Hematopoietic multipotent progenitor cell treated with erythropoietin and hydrocortisone succinate and interleukin-3 and kit ligand, for 17 days (in vitro differentiated cells): ENCODE data around the gene RPL11.
A peak's percentile ranks its signal among the peaks of the same experiment; 100 is the strongest.
"Not testable (repeated sequence)": the region's sequence is repeated elsewhere in the genome, so short reads cannot be mapped to it uniquely, and the experiment has no call there.

Experiments used
- DNase-seq: peaks from one replicate; pipeline ENCODE4 v3.0.0-alpha.2; 2015; ENCODE audit warnings: low spot score

RPL11 gene

DNA sequence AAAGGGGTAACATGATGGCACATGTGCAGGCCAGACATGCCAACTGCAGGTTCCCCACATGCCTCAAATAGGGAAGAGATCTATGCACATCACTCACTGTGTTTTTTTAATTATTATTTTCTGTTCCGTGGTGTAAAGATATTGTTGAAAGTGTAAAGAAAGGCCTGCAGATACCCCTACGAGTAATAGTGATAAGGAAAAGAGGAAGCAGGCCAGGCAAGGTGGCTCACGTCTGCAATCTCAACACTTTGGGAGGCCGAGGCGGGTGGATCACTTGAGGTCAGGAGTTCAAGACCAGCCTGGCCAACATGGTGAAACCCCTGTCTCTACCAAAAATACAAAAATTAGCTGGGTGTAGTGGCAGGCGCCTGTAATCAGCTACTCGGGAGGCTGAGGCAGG is 6.4 kb upstream of the RPL11 start:
- DNase-seq = not testable (repeated sequence)

DNA sequence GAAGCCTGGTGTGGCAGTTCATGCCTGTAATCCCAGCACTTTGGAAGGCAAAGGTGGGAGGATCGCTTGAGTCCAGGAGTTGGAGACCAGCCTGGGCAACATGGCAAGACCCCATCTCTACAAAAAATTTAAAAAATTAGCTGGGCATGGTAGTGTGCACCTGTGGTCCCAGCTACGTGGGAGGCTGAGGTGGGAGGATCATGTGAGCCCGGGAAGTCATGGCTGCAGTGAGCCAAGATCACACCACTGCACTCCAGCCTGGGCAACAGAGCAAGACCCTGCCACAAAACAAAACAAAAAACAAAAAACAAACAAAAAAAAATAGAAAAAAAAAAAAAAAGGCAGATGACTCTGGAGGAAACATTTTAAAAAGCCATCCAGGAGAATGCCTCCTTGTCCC is 3.9 kb upstream of the RPL11 start:
- not testable (repeated sequence) for DNase-seq

DNA sequence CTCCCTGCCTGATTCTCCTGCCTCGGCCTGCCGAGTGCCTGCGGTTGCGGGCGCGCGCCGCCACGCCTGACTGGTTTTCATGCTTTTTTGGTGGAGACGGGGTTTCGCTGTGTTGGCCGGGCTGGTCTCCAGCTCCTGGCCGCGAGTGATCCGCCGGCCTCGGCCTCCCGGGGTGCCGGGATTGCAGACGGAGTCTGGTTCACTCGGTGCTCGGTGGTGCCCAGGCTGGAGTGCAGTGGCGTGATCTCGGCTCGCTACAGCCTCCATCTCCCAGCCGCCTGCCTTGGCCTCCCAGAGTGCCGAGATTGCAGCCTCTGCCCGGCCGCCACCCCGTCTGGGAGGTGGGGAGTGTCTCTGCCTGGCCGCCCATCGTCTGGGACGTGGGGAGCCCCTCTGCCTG is 3.3 kb upstream of the RPL11 start:
- not testable (repeated sequence) for DNase-seq

DNA sequence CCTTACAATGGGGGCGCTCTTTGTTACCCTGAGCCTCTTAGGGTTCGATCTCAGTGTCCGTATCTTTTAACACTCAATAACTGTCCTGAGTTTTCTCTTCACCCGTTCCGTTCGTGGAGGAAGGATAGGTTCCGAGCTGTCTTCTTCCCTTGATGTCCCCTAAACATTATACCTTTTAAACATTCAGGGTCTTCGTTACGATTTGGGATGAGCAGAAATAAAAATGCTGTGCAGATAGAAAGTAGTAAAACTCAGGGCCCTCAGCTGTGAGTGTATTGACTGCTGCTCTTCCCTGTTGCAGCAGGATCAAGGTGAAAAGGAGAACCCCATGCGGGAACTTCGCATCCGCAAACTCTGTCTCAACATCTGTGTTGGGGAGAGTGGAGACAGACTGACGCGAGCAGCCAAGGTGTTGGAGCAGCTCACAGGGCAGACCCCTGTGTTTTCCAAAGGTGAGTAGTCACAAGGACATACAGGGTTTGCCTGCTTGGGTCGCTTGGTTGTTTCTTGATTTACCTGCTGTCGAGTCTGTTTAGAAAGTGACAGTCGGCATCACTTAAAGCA is 784 bp downstream of the RPL11 start:
- DNase-seq = no peak

DNA sequence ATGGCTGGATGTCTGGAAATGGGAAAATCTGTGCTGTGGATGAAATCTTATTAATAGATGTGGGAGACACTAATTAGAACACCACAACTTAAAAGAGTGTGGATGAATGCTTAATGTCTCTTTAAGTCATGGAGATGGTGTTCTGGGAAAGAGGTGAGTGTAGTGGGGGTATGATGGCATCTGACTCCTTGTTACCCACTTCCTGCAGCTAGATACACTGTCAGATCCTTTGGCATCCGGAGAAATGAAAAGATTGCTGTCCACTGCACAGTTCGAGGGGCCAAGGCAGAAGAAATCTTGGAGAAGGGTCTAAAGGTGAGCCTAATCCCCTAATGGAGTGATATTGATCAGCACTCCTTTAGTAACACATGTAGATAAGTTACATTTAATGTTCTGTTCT is 2.0 kb downstream of the RPL11 start:
- no peak for DNase-seq

DNA sequence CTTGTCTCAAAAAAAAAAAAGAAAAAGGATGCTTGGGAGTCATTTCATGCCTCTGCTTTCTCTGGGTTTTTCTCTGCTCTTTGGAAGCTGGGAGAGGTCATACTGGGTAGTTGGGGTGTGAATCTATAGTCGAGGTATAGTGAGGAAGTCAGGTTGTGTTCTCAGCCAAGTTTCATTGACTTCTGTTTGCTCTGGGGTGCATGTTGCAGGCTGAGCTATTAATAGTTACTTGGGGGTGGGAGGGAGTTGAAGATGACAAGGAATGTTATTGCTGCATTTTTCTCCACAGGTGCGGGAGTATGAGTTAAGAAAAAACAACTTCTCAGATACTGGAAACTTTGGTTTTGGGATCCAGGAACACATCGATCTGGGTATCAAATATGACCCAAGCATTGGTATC is 2.8 kb downstream of the RPL11 start:
- DNase-seq = no peak

DNA sequence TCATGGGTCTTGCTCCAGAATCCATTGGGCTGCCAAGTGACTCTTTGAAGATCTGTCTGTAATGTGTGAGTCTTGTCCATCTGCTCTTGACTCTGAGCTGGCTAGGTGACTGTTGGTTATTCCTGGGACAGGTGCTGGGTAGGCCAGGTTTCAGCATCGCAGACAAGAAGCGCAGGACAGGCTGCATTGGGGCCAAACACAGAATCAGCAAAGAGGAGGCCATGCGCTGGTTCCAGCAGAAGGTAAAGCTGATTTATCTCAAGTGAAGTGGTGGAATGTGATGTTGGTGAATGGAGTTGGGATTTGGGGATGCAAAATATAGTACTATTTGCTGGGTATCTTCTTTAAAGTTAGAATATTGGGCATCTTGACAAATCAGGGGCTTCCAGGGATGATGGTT is 4.1 kb downstream of the RPL11 start:
- no peak for DNase-seq

DNA sequence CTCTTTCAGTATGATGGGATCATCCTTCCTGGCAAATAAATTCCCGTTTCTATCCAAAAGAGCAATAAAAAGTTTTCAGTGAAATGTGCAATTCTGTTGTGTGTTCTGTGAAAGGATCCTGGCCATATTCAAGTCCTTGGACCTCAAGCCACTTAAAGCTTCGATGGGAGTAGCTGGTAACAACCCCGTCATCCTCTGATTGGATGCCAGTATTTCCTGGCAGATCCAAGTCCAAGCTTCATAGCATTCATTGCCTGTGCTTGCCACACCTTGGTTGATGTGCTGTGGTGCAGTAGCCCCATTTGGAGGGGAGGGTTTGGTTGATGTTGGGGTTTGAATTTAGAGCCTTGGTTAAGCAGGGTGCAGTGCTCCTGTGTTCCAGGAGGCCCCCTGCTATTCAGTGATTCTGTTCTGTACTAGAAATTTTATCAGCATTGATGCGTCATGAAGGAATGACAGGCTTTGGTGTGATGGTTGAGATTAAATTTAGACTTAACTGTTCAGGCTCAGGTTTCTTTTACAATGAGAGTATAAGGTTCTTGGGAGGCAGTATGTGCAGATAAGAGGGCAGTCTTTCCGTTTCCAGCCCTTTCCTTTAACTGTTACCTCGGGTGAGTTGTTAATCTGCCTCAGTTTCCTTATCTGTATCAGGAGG is 4.9 kb downstream of the RPL11 start:
- DNase-seq = no peak

DNA sequence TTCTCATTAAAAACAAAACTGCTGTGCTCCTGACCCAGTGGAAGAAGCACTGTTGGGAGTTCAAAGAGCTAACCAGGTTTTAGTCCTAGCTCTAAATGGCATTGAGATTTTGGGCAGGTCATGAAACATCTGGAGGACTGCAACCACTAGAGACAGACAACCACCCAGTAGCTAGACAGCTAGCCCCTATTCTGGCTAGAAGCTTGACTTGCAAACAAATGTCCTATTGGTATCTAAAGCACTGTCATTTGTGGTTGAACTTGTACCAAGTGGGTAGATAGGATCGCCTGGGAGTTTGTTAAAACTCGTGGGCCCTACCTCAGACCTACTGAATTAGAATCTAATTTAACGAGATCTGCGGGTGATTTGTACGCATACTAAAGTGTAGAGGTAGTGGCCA is 6.9 kb downstream of the RPL11 start:
- no peak for DNase-seq

DNA sequence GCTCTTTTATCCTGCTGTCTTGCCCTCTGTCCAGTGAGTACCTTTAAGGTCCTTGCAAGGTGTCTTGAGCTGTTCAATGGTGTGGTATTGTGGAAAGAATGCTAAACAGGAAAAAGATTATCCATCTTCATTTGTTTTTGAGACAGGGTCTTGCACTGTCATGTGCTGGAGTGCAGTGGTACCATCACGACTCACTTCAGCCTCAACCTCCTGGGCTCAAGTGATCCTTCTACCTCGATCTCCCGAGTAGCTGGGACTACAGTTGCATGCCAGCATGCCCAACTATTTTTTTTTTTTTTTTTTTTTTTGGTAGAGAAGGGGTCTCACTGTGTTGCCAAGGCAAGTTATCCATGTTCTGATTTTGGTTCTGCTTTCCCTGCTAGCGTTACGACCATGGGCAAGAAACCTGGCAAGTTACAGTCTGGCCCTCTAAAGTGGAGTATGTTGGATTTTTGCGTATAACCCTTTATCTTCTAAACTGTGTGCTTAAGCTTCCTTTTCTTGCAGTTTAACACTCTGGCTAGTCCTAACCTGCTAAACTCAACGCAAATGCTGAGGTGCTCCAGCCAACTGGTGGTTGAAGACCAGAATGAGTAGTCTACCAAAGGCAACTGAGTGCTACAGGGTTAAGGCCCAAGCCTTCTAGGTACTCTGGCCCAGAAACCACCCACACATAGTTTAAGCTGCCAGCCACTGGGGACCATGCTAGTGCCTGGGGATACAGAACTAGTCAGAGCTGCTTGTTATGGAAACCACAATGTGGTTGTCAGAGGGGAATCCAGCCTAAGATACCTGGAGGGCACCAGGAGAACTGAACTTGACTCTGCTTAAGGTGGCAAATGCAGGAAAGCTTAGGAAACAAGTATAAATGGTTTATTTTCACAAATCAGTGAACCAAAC is 7.9 kb downstream of the RPL11 start:
- no peak for DNase-seq

DNA sequence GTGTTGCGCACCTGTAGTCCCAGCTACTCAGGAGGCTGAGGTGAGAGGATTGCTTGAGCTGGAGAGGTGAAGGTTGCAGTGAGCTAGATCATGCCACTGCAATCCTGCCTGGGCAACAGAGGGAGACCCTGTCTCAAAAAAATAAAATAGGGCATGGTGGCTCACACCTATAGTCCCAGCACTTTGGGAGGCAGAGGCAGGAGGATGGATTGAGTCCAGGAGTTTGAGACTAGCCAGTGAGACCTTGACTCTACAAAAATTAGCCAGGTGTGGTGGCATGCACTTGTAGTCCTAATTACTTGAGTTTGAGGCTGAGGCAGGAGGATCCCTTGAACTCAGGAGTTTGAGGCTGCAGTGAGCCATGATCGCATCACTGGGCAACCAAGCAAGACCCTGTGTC is 9.7 kb downstream of the RPL11 start:
- no peak for DNase-seq

DNA sequence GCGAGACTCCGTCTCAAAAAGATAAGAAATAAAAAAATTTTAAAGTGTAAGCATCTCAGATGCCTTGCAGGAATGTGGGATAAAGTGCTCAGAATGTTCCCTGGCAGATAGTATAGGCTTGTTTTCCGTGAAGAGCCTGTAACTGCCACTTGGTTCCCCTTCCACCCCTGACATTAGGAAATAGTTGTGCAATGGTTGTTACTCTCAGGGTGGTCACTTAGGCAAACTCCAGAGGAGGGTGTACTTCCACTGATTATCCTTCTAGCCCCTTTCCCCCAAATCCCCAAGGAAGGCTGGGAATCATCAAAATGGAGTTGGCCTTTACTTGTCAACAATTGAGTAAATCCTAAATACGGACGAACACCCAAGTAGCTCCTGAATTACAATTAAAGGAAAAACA is 10.4 kb downstream of the RPL11 start:
- DNase-seq = no peak

DNA sequence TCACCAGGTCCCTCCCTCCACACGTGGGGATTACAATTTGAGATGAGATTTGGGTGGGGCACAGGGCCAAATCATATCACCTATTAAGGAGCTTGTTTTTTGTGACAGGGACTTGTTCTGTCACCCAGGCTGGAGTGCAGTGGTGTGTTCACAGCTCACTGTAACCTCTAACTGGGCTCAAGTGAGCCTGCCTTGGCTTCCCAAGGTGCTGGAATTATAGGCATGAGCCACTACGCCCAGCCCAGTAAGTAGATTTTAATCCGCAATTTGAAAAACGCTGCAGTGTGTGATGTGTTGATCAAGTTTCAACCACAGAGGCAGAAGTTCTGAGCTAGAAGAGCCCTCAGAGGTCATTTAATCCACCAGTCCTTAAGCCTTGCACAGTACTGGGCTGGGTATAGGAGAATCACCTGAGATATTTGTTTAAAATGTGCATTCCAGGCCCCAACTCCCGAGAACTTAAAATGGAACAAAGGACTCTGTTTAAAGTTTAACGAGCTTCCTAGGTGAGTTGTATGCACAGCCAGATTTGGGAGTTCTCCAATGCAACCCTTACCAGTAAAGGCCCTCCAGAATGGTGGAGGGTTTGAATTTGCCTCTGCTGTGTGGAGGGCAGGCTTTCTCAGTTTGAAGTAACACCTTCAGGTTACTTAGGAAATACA is 13.4 kb downstream of the RPL11 start:
- no peak for DNase-seq

DNA sequence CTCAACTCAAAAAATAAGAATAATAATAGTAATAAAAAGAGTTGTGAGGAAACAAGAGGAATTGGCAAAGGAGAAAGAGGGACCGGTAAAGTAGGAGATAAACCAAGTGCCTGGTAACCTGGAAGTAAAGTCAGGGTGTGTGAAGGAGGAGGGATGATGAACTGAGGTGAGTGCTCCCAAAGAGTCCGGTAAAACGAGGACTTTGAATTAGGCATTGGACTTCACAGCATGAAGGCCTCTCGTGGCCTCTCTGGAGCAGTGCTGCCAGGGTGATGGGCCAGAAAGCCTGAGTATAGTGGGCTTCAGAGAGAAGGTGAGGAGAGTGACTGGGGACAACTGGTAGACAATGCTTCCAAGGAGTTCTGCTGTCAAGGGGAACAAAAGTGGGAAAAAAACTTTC is 17.6 kb downstream of the RPL11 start:
- DNase-seq = no peak

DNA sequence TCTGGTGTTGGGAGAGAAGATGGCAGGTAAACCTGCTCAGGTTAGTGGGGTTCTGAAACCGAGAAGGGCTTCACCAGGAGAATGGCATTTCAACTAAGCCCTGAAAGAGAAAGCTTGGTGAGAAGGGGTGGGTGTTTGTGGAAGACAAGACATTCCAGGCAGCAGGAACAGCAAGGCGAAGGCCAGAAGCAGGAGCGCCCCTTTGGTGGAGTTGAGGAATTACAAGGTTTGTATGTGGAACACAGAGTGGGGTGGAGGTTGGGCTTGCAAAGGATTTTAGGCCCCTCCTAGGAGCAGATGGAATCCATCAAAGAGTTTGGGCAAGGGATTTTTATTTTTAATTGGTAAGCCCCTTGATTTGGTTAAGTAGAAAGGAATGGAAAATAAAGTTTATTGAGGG is 26.9 kb downstream of the RPL11 start:
- peak; percentile 19 for DNase-seq

DNA sequence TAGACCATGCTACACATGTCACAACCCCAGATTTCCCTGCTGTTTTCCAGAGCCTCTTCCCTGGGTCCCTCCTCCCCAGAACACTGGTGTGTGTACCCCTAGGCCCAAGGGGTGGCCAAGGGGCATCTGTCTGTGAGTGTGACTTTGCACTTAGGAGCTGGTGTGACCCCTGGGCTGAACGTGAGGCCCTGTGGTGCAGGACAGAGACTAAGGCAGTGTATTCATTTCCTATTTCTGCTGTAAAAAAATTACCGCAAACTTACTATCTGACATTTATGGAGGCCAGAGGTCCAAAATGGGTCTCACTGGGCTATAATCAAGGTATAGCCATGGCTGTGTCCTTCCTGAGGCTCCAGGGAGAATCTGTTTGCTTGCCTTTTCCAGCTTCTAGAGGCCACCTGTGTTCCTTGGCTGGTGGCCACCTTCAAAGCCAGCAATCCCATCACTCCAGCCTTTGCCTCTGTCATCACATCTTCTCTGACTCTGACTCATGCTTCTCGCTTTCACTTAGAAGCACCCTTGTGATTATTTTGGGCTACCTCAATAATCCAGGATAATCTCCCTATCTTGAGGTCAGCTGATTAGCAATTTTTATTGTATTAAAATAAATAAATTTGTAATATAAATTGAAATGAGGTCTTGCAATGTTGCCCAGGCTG is 27.7 kb downstream of the RPL11 start:
- DNase-seq = no peak

DNA sequence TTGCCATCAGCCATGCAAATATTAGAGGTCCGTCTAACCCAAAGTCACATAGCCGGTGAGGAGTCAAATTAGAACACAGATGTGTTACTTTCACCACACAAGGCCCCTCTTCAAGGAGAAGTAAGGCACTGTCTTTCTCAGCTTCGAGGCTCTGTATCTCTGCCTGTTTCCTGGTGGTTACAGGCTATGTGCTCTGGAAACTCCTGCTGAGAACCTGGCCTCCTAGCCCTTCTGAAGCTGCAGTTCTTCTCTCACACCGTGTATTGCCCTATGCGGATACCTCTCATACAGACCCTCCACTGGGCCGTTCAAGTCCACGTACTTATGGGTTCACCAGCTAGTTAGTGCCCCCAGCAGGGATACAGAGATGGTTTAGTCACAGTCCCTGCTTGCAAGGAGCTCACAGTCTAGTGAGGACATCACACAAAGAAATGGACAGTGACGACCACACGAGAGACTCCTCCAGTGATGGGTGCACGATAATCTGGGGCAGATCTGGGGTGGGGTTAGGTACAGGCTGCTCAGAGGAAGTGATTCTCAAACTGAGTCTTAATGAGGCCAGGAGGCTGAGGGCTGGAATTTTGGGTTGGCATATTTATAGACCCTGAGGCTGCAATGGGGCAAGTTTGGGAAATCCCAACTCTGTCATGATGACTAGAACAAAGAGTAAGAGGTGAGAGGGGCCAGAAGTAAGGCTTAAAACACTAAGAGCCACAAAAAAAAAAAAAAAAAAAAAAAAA is 28.8 kb downstream of the RPL11 start:
- DNase-seq = no peak

DNA sequence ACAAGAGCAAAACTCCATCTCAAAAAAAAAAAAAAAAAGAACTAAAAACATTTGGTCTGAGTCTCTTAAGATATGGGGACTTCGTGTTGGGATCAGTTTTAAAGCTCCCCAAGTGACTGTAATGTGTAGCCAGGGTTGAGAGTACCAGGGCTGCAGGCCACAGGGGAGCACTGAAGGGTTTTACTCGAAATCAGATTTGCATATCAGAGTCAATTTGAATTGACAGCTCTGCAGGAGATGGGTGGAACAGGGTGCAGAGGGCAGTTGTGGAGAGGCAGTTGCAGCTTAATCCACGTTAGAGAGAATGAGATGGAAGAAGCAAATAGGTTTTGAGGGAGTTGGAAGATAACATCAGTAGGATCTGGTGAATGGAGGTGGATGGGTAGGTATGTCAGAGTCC is 31.0 kb downstream of the RPL11 start:
- DNase-seq = no peak

DNA sequence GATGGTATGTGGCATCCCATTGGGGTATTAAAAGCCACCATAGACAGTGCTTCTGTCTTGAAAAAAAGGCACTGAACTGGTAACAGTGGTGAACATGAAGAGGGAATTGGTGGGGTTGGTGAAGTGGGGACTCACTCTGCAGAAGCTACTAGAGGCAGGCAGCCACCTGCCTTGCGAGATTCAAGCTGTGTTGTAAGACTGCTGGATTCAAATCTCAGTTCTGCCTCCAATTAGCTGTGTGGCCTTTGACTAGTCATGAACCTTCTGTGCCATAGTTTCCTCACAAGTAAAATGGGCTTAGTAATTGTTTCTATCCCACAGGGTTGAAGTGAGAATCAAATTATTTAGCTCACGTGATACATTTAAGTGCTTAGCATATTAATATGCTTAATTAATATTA is 35.1 kb downstream of the RPL11 start:
- DNase-seq = no peak

DNA sequence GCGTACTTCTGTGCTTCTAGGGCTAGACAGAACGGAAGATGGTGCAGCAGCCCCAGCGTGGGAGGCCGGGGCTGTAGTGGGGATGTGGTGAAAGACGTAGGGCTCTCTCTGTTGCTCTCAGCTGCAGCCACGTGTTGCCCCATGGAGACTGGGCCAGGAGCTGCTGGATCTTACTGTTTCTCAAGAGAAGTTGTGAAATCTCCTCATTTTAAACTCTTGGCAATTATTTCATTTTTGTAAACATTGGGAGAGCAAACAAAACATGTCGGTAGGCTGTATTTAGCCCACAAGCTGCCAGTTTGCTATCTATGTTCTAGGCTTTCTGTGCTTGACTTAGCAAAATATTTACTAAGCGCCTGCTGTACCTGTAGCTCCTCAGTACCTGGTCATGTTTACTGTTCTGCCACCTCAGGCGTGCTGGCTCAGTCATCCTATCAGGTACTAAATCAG is 35.8 kb downstream of the RPL11 start:
- no peak for DNase-seq
